Mammary epithelial cell (primary cell): Measurements from ENCODE around the gene MMP28.

Source experiments
- CTCF ChIP-seq, 2 donors: IDR thresholded peaks in 1 of 2; conservative IDR thresholded peaks in 1 of 2; 2 replicates each; pipeline ENCODE4 v1.5.1; 2011 to 2012; ENCODE audit warnings: inconsistent platforms in 2 of 2, low read length in 2 of 2, mild to moderate bottlenecking in 2 of 2, control low read depth in 1 of 2, low read depth in 1 of 2; ENCODE audit not compliant: insufficient read depth in 1 of 2; ENCODE audit errors: extremely low read depth in 1 of 2
- EZH2 ChIP-seq: IDR thresholded peaks from 2 replicates; pipeline ENCODE4 v1.6.1; 2012; ENCODE audit warnings: low read length, inconsistent platforms, borderline replicate concordance

- TF ChIP-seq CTCF (conservative IDR thresholded peaks at IDR 0.05 in 1 of 2, IDR thresholded peaks at IDR 0.05 in 1 of 2; ENCODE audit: extremely low read depth in 1 of 2, insufficient read depth in 1 of 2, low read depth in 1 of 2, low read length in 2 of 2) (no peak), EZH2 (no peak)
Observed at GRCh38 chr17:35749560-35750412, 45.7 kb downstream of the MMP28 start.
